Neural progenitor cell (in vitro differentiated cells): ENCODE results near the gene SPTBN2. TPM values are rescaled to one million over a fixed set of nuclear protein-coding genes. Genes with fewer than 3 reads are reported as not detected.

Experiments
- DNase-seq: peaks from one replicate; pipeline ENCODE4 v3.0.0-alpha.2; 2016; ENCODE audit warnings: low spot score
- H2AFZ ChIP-seq: fragments of 200-600 bp; sonication (generic); replicated peaks from 2 replicates; pipeline ENCODE4 v1.6.1; 2016; ENCODE audit warnings: antibody characterized with exemption
- H3F3A ChIP-seq: fragments of 200-600 bp; sonication (generic); 2 replicates; pipeline ENCODE4 v1.6.1; 2016; ENCODE audit warnings: antibody characterized with exemption, low read depth
- H3K27ac ChIP-seq: fragments of 200-600 bp; sonication (generic); 2 replicates; pipeline ENCODE4 v1.5.1; 2016; ENCODE audit warnings: mild to moderate bottlenecking
- H3K27me3 ChIP-seq: fragments of 200-600 bp; sonication (generic); 2 replicates; pipeline ENCODE4 v1.6.1; 2016; ENCODE audit warnings: mild to moderate bottlenecking, moderate library complexity
- H3K36me3 ChIP-seq: fragments of 200-600 bp; sonication (generic); 2 replicates; pipeline ENCODE4 v1.5.1; 2016
- H3K4me1 ChIP-seq: fragments of 200-600 bp; sonication (generic); 2 replicates; pipeline ENCODE4 v1.6.1; 2016; ENCODE audit warnings: mixed run types
- H3K4me2 ChIP-seq: fragments of 200-600 bp; sonication (generic); 2 replicates; pipeline ENCODE4 v1.6.1; 2016
- H3K4me3 ChIP-seq: fragments of 200-600 bp; sonication (generic); 2 replicates; pipeline ENCODE4 v1.5.1; 2016
- H3K79me2 ChIP-seq: fragments of 200-600 bp; sonication (generic); 2 replicates; pipeline ENCODE4 v1.6.1; 2016; ENCODE audit warnings: low read depth
- H3K9ac ChIP-seq: fragments of 200-600 bp; sonication (generic); 2 replicates; pipeline ENCODE4 v1.6.1; 2016
- H3K9me3 ChIP-seq: fragments of 200-600 bp; sonication (generic); 2 replicates; pipeline ENCODE4 v1.5.1; 2016; ENCODE audit warnings: low read depth
- H4K20me1 ChIP-seq: fragments of 200-600 bp; sonication (generic); 2 replicates; pipeline ENCODE4 v1.6.1; 2016; ENCODE audit warnings: low read depth
- H3K27ac Mint-ChIP-seq: 3 replicates; pipeline ENCODE4 v1.8.0; 2021; ENCODE audit warnings: mixed read lengths
- H3K27me3 Mint-ChIP-seq: 2 replicates; pipeline ENCODE4 v1.8.0; 2022; ENCODE audit warnings: low read depth, mild to moderate bottlenecking, inconsistent platforms, moderate library complexity, mixed read lengths; ENCODE audit not compliant: insufficient read depth
- H3K36me3 Mint-ChIP-seq: 3 replicates; pipeline ENCODE4 v1.8.0; 2021; ENCODE audit warnings: mixed read lengths
- H3K4me1 Mint-ChIP-seq: 3 replicates; pipeline ENCODE4 v1.8.0; 2021; ENCODE audit warnings: mixed read lengths
- H3K4me3 Mint-ChIP-seq: 3 replicates; pipeline ENCODE4 v1.8.0; 2021; ENCODE audit warnings: mild to moderate bottlenecking, moderate library complexity, mixed read lengths
- H3K9me3 Mint-ChIP-seq: 3 replicates; pipeline ENCODE4 v1.8.0; 2020; ENCODE audit warnings: mixed read lengths
- EZH2 ChIP-seq: fragments of 200-600 bp; sonication (generic); IDR thresholded peaks from 2 replicates; pipeline ENCODE4 v1.6.1; 2017; ENCODE audit warnings: antibody characterized with exemption, mild to moderate bottlenecking, moderate library complexity
- EZH2phosphoT487 ChIP-seq: fragments of 200-600 bp; sonication (generic); IDR thresholded peaks from 2 replicates; pipeline ENCODE4 v1.6.1; 2017; ENCODE audit warnings: antibody characterized with exemption
- total RNA-seq: library from RNA; depleted of rRNA; stranded (reverse); fragments of >200 nt; gene quantifications from 2 replicates; pipeline ENCODE4 v1.2.3, GENCODE V29; 2015; ENCODE audit warnings: low replicate concordance
- TF ChIP-seq, protein P1 (sequence below): fragments of 200-600 bp; sonication (generic); IDR thresholded peaks from 2 replicates; pipeline ENCODE4 v1.5.1; 2017; ENCODE audit warnings: antibody characterized with exemption, mild to moderate bottlenecking

The SPTBN2 gene
- total RNA-seq, 1 donor from 2014 or later, result 14.5 TPM

DNA sequence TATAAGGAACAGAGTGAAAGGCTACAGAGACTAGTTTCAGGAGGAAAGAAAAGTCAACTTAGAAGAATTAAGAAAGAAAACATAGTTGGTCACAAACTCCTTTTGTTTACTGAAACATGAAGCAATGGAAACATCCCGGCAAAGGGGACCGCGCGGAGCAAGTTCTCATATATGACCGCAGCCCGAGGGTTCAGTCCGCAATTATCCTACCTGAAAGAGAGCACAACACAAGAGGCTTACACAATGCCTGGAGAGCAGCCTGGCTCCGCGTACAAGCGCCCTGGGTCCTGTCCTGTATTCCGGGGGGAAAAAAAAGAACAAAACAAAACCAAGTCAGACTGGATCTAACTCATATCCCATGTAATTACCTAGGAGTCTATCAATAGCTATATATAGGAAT lies 63.6 kb downstream of the SPTBN2 start:
- TF ChIP-seq EZH2 (no peak), EZH2phosphoT487 (no peak)
- TF ChIP-seq, protein P1, sequence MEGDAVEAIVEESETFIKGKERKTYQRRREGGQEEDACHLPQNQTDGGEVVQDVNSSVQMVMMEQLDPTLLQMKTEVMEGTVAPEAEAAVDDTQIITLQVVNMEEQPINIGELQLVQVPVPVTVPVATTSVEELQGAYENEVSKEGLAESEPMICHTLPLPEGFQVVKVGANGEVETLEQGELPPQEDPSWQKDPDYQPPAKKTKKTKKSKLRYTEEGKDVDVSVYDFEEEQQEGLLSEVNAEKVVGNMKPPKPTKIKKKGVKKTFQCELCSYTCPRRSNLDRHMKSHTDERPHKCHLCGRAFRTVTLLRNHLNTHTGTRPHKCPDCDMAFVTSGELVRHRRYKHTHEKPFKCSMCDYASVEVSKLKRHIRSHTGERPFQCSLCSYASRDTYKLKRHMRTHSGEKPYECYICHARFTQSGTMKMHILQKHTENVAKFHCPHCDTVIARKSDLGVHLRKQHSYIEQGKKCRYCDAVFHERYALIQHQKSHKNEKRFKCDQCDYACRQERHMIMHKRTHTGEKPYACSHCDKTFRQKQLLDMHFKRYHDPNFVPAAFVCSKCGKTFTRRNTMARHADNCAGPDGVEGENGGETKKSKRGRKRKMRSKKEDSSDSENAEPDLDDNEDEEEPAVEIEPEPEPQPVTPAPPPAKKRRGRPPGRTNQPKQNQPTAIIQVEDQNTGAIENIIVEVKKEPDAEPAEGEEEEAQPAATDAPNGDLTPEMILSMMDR, result no peak

DNA sequence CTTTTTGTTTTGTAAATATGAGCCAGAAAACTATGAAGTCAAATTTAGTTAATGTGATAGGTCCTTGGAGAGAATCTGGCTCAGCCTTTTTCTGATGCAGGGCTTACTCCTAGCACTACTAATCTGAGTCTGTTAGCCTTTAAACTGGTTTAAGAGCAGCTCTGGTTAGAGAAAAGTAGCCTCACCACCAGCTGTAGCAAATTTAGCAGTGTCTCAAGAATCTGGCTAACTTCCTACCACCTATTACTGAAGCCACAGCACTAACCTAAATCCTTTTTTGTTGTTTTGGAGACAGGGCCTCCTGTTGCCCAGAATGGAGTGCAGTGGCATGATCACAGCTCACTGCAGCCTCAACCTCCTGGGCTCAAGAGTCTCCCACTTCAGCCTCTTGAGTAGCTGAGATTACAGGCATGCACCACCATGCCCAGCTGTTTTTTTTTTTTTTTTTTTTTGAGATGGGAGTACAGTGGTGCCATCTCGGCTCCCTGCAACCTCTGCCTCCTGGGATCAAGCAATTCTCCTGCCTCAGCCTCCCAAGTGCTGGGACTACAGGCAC lies 65.2 kb downstream of the SPTBN2 start:
- no peaks in the 10 kb centered on the region for H3K4me1 ChIP-seq
- H3K27me3 Mint-ChIP-seq, result no peaks in the 10 kb centered on the region
- H4K20me1 ChIP-seq, result peaks cover 91% of the 10 kb centered on the region
- H3K9ac ChIP-seq, result no peak overlapping the region
- no peak overlapping the region for H3K27ac Mint-ChIP-seq
- peaks cover 5% of the 10 kb centered on the region for H3K36me3 ChIP-seq
- TF ChIP-seq, protein P1, result no peak
- TF ChIP-seq EZH2phosphoT487 (no peak), EZH2 (no peak)
- no peaks in the 10 kb centered on the region for H3K4me1 Mint-ChIP-seq
- H3K27ac ChIP-seq, result peak overlapping the region; percentile 31
- H3F3A ChIP-seq, result peaks cover 56% of the 10 kb centered on the region
- H2AFZ ChIP-seq, result no peak overlapping the region
- H3K9me3 Mint-ChIP-seq, result no peaks in the 10 kb centered on the region
- H3K4me3 ChIP-seq, result no peak overlapping the region
- H3K4me3 Mint-ChIP-seq, result no peak overlapping the region
- H3K9me3 ChIP-seq, result no peaks in the 10 kb centered on the region
- H3K36me3 Mint-ChIP-seq, result peaks cover 33% of the 10 kb centered on the region
- no peak overlapping the region for H3K4me2 ChIP-seq
- H3K27me3 ChIP-seq, result no peaks in the 10 kb centered on the region
- H3K79me2 ChIP-seq, result peaks cover 98% of the 10 kb centered on the region
- no peak for DNase-seq

More for the DNA sequence above, 63.6 kb downstream of the SPTBN2 start:
- Mint-ChIP-seq H3K9me3 (no peaks in the 10 kb centered on the region), H3K27ac (no peak overlapping the region), H3K4me1 (no peaks in the 10 kb centered on the region), H3K4me3 (no peak overlapping the region), H3K36me3 (peaks cover 39% of the 10 kb centered on the region), H3K27me3 (no peaks in the 10 kb centered on the region)
- H3K36me3 ChIP-seq, result peaks cover 5% of the 10 kb centered on the region
- no peaks in the 10 kb centered on the region for H3K9me3 ChIP-seq
- no peak overlapping the region for H3K9ac ChIP-seq
- H3K4me3 ChIP-seq, result no peak overlapping the region
- peaks cover 93% of the 10 kb centered on the region for H4K20me1 ChIP-seq
- no peak overlapping the region for H3K4me2 ChIP-seq
- no peak for DNase-seq
- peaks cover 99% of the 10 kb centered on the region for H3K79me2 ChIP-seq
- peak overlapping the region; percentile 29 for H3K27ac ChIP-seq
- H3K27me3 ChIP-seq, result no peaks in the 10 kb centered on the region
- H3K4me1 ChIP-seq, result no peaks in the 10 kb centered on the region
- H3F3A ChIP-seq, result peaks cover 59% of the 10 kb centered on the region
- no peak overlapping the region for H2AFZ ChIP-seq

DNA sequence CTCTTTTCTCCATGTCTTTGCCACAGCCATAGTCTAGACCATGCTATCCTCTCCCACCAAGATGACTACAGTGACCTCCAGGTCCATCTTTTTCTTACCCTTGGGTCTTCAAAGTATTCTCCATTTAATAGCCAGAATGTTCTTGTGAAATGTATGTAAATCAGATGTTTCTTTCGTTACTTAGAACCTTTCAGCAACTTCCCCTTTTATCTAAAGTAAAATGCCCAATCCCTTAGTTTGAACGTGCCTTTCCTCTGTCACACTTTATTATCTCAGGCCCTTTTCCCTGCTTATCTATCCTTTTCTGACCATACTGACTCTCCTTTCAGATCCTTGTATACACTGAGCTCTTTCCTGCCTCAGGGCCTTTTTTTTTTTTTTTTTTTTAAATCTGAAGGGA lies 69.3 kb downstream of the SPTBN2 start:
- Histone ChIP-seq H3K4me2 (no peak overlapping the region), H3K9me3 (no peaks in the 10 kb centered on the region), H3K36me3 (peaks cover 4% of the 10 kb centered on the region), H3K9ac (no peak overlapping the region), H3K79me2 (peaks cover 98% of the 10 kb centered on the region), H3K4me1 (no peaks in the 10 kb centered on the region), H3K27me3 (no peaks in the 10 kb centered on the region), H4K20me1 (peaks cover 81% of the 10 kb centered on the region), H3F3A (peaks cover 25% of the 10 kb centered on the region), H3K27ac (peak overlapping the region; percentile 7), H2AFZ (no peak overlapping the region), H3K4me3 (no peak overlapping the region)
- Mint-ChIP-seq H3K27me3 (no peaks in the 10 kb centered on the region), H3K4me1 (no peaks in the 10 kb centered on the region), H3K36me3 (peaks cover 19% of the 10 kb centered on the region), H3K9me3 (no peaks in the 10 kb centered on the region), H3K27ac (no peak overlapping the region), H3K4me3 (no peak overlapping the region)
- DNase-seq, result no peak
- TF ChIP-seq, protein P1, result no peak
- no peak for TF ChIP-seq EZH2phosphoT487
- no peak for TF ChIP-seq EZH2
